ENCODE data around the gene UBL7.

UBL7 gene

DNA sequence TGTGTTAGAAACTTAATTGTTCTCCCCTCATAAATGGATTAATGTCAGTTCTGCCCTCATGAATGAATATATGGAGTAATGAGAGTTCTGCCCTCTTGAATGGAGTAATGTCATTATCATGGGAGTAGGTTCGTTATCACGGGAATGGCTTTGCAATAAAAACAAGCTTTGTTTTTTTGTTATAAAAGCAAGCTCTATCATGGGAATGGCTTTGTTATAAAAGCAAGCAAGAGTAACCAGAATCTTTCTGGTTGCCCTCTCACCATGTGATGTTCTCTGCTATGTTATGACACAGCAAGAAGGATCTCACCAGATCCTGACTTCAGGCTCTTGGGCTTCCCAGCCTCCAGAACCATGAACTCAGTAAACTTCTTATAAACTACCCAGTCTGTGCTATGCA lies 38.4 kb upstream of the UBL7 start:
- no peak for DNase-seq (ENCODE audit: low read depth in 1 of 2, low spot score in 1 of 2)
- TF ChIP-seq POLR2AphosphoS5 (IDR thresholded peaks at IDR 0.05; ENCODE audit: low read depth) (no peak), SPI1 (IDR thresholded peaks at IDR 0.05; ENCODE audit: borderline replicate concordance, low read depth) (no peak), GABPA (IDR thresholded peaks at IDR 0.05; ENCODE audit: low read depth) (no peak)
- TF ChIP-seq, protein P1, sequence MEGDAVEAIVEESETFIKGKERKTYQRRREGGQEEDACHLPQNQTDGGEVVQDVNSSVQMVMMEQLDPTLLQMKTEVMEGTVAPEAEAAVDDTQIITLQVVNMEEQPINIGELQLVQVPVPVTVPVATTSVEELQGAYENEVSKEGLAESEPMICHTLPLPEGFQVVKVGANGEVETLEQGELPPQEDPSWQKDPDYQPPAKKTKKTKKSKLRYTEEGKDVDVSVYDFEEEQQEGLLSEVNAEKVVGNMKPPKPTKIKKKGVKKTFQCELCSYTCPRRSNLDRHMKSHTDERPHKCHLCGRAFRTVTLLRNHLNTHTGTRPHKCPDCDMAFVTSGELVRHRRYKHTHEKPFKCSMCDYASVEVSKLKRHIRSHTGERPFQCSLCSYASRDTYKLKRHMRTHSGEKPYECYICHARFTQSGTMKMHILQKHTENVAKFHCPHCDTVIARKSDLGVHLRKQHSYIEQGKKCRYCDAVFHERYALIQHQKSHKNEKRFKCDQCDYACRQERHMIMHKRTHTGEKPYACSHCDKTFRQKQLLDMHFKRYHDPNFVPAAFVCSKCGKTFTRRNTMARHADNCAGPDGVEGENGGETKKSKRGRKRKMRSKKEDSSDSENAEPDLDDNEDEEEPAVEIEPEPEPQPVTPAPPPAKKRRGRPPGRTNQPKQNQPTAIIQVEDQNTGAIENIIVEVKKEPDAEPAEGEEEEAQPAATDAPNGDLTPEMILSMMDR (IDR thresholded peaks at IDR 0.05; ENCODE audit: insufficient read depth, low read length): no peak
- TF ChIP-seq, protein P2, sequence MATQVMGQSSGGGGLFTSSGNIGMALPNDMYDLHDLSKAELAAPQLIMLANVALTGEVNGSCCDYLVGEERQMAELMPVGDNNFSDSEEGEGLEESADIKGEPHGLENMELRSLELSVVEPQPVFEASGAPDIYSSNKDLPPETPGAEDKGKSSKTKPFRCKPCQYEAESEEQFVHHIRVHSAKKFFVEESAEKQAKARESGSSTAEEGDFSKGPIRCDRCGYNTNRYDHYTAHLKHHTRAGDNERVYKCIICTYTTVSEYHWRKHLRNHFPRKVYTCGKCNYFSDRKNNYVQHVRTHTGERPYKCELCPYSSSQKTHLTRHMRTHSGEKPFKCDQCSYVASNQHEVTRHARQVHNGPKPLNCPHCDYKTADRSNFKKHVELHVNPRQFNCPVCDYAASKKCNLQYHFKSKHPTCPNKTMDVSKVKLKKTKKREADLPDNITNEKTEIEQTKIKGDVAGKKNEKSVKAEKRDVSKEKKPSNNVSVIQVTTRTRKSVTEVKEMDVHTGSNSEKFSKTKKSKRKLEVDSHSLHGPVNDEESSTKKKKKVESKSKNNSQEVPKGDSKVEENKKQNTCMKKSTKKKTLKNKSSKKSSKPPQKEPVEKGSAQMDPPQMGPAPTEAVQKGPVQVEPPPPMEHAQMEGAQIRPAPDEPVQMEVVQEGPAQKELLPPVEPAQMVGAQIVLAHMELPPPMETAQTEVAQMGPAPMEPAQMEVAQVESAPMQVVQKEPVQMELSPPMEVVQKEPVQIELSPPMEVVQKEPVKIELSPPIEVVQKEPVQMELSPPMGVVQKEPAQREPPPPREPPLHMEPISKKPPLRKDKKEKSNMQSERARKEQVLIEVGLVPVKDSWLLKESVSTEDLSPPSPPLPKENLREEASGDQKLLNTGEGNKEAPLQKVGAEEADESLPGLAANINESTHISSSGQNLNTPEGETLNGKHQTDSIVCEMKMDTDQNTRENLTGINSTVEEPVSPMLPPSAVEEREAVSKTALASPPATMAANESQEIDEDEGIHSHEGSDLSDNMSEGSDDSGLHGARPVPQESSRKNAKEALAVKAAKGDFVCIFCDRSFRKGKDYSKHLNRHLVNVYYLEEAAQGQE (IDR thresholded peaks at IDR 0.05; ENCODE audit: insufficient replicate concordance, low read depth): no peak
- Histone ChIP-seq H3K27me3 (ENCODE audit: insufficient read depth, poor library complexity, severe bottlenecking) (no peaks in the 10 kb centered on the region), H3K27ac (replicated peaks) (no peak overlapping the region), H3K4me3 (replicated peaks; ENCODE audit: insufficient read depth, low read length) (no peak overlapping the region)

DNA sequence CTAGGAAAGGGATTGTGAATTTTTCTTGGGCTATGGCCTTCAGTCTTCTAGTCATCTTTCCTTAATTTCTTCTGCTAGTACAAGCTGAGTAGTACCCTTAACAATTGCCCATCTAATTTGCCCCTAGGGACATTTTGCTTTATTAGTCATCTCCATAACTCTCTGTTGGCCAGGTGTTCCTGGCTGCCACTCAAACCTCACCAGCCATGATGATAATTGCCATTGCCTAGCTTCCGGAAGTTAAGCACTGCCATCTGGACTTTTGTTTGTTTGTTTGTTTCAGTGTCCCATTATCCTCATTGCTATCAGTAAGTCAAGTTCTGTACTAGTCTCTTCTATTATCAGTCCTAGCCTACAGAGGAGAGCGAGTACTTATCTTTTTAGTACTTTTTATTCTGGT lies 36.6 kb upstream of the UBL7 start:
- Histone ChIP-seq H3K4me3 (replicated peaks; ENCODE audit: insufficient read depth, low read length) (no peak overlapping the region), H3K27ac (replicated peaks) (no peak overlapping the region), H3K27me3 (ENCODE audit: insufficient read depth, poor library complexity, severe bottlenecking) (no peaks in the 10 kb centered on the region)
- no peak for DNase-seq (ENCODE audit: low read depth in 1 of 2, low spot score in 1 of 2)
- TF ChIP-seq, protein P2 (IDR thresholded peaks at IDR 0.05; ENCODE audit: insufficient replicate concordance, low read depth): no peak
- TF ChIP-seq SPI1 (IDR thresholded peaks at IDR 0.05; ENCODE audit: borderline replicate concordance, low read depth) (no peak), POLR2AphosphoS5 (IDR thresholded peaks at IDR 0.05; ENCODE audit: low read depth) (no peak), GABPA (IDR thresholded peaks at IDR 0.05; ENCODE audit: low read depth) (no peak)
- TF ChIP-seq, protein P1 (IDR thresholded peaks at IDR 0.05; ENCODE audit: insufficient read depth, low read length): no peak

DNA sequence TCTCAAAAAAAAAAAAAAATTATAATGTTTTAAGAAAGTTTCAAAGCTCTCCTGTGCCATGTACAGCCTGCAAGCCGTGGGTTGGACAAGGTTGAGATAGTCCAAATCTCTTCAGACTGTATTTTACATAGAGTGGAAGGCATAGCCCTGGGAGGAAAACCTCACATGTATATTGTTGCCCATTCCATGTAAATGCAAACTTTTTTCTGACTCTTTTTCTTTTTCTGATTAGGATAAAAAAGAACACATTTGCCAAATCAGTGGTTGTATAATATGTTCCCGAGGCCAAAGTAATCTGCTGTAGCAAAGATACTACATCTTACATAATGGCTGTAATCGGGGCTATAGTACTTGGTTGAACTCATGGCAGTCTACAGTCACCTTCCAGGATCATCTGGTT lies 35.7 kb upstream of the UBL7 start:
- Histone ChIP-seq H3K27ac (replicated peaks) (no peak overlapping the region), H3K27me3 (ENCODE audit: insufficient read depth, poor library complexity, severe bottlenecking) (no peaks in the 10 kb centered on the region), H3K4me3 (replicated peaks; ENCODE audit: insufficient read depth, low read length) (no peak overlapping the region)
- TF ChIP-seq, protein P1 (IDR thresholded peaks at IDR 0.05; ENCODE audit: insufficient read depth, low read length): no peak
- no peak for DNase-seq (ENCODE audit: low read depth in 1 of 2, low spot score in 1 of 2)

DNA sequence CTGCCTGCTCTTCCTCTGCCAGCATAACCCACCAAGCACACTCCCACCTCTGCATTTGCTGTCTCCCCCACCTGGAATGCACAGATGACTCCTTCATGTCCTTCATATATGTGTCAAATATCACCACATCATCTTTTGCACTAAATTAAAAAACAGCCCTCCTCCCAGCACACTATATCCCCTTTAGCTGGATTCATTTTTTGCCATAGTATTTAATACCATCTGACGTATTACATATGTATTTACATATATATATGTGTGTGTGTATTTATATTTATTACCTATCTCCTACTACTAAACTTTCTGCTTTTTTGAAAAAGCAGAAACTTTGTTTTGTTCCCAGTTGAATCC lies 29.4 kb upstream of the UBL7 start:
- Histone ChIP-seq H3K27me3 (ENCODE audit: insufficient read depth, poor library complexity, severe bottlenecking) (no peaks in the 10 kb centered on the region), H3K27ac (replicated peaks) (no peak overlapping the region), H3K4me3 (replicated peaks; ENCODE audit: insufficient read depth, low read length) (no peak overlapping the region)
- no peak for DNase-seq (ENCODE audit: low read depth in 1 of 2, low spot score in 1 of 2)
- TF ChIP-seq, protein P2 (IDR thresholded peaks at IDR 0.05; ENCODE audit: insufficient replicate concordance, low read depth): no peak
- no peak for TF ChIP-seq POLR2AphosphoS5 (IDR thresholded peaks at IDR 0.05; ENCODE audit: low read depth)
- TF ChIP-seq SPI1 (IDR thresholded peaks at IDR 0.05; ENCODE audit: borderline replicate concordance, low read depth): no peak
